Neural progenitor cell (in vitro differentiated cells): ENCODE measurements around the gene MRPL23.

Experiments
- CTCF ChIP-seq: fragments of 200-600 bp; sonication (generic); IDR thresholded peaks from 2 replicates; pipeline ENCODE4 v1.5.1; 2017; ENCODE audit warnings: antibody characterized with exemption, mild to moderate bottlenecking
- EZH2 ChIP-seq: fragments of 200-600 bp; sonication (generic); IDR thresholded peaks from 2 replicates; pipeline ENCODE4 v1.6.1; 2017; ENCODE audit warnings: antibody characterized with exemption, mild to moderate bottlenecking, moderate library complexity
- EZH2phosphoT487 ChIP-seq: fragments of 200-600 bp; sonication (generic); IDR thresholded peaks from 2 replicates; pipeline ENCODE4 v1.6.1; 2017; ENCODE audit warnings: antibody characterized with exemption

DNA sequence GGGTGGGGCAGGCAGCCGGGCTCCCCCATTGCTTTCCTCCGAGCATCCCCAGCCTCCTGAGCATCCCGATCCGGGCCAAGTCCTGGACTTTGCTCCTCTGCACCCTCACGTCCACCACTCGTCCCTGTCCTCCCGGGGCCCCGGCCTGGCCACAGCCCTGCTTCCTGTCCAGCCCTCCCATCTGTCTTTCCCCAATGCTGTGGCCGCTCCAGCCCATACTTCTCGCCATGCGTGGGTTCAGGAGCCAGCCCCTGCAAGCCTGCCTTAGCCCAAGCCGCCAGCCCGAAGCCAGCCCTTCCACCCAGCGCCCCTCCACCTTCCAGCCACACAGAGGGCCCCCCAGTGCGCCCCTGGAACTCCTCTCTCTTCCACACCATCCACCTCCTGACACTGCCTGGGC is 23.8 kb downstream of the MRPL23 start:
- TF ChIP-seq CTCF (no peak), EZH2 (no peak), EZH2phosphoT487 (no peak)
